Activated CD4-positive, alpha-beta T cell treated with anti-CD3 and anti-CD28 coated beads, Interleukin-2, amount 10 ng/mL, durations not matched to agents 7 days and 5 days (primary cell): ENCODE results near the gene COL19A1. TPM values are rescaled to one million over a fixed set of nuclear protein-coding genes. Genes with fewer than 3 reads are reported as not detected.

ENCODE experiments used
- CTCF ChIA-PET: fragments of 350-600 bp; sonication (Branson Sonifier 250); formaldehyde crosslinking; loops from one replicate; lab custom pipeline; 2021; ENCODE audit warnings: antibody characterized with exemption; lab: Charles Lee
- POLR2A ChIA-PET: fragments of 350-600 bp; sonication (Branson Sonifier 250); formaldehyde crosslinking; loops from one replicate; lab custom pipeline; 2021; ENCODE audit warnings: antibody characterized with exemption; lab: Charles Lee
- DNase-seq: peaks from one replicate; pipeline ENCODE4 v3.0.0-alpha.2; 2020
- H3K27ac Mint-ChIP-seq: one replicate; pipeline ENCODE4 v1.8.0; 2021; ENCODE audit warnings: mild to moderate bottlenecking, moderate library complexity, mixed read lengths
- H3K27me3 Mint-ChIP-seq: one replicate; pipeline ENCODE4 v1.8.0; 2021; ENCODE audit warnings: mixed read lengths
- H3K36me3 Mint-ChIP-seq: one replicate; pipeline ENCODE4 v1.8.0; 2021; ENCODE audit warnings: low read depth, mixed read lengths
- H3K4me1 Mint-ChIP-seq: one replicate; pipeline ENCODE4 v1.8.0; 2021; ENCODE audit warnings: mixed read lengths
- H3K4me3 Mint-ChIP-seq: one replicate; pipeline ENCODE4 v1.8.0; 2021; ENCODE audit warnings: mild to moderate bottlenecking, moderate library complexity, mixed read lengths
- H3K9me3 Mint-ChIP-seq: one replicate; pipeline ENCODE4 v1.8.0; 2021; ENCODE audit warnings: mixed read lengths
- total RNA-seq, 2 experiments: library from RNA; stranded (reverse); gene quantifications; one replicate each; pipeline ENCODE4 v1.2.3, GENCODE V29; 2021

The COL19A1 gene
- total RNA-seq, 2 experiments from 2014 or later = not detected

DNA sequence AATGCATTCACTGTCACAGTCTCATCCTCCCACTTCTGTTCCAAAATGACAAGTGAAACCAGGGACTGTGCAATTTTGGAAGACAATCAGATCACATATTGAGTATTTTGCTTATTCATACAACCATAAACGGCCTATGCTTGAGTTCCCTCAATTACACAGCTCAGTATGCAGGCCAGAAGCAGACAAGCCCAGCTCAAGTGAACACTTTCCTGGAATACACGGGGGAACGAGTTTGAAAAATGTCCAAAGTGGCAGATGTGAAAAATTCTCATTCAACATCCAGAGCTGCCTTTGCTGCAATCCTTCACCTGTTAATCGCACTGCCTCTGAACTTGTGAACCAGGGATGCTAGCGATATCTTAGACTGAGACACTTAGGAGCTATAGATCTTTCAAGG lies 246.4 kb downstream of the COL19A1 start:
- H3K27ac Mint-ChIP-seq = no peak overlapping the region
- no peaks in the 10 kb centered on the region for H3K36me3 Mint-ChIP-seq
- no peaks in the 10 kb centered on the region for H3K9me3 Mint-ChIP-seq
- H3K4me1 Mint-ChIP-seq = no peaks in the 10 kb centered on the region
- CTCF ChIA-PET = no interaction called here
- peaks cover 17% of the 10 kb centered on the region for H3K27me3 Mint-ChIP-seq
- DNase-seq = no peak
- no peak overlapping the region for H3K4me3 Mint-ChIP-seq
- POLR2A ChIA-PET = no interaction called here

DNA sequence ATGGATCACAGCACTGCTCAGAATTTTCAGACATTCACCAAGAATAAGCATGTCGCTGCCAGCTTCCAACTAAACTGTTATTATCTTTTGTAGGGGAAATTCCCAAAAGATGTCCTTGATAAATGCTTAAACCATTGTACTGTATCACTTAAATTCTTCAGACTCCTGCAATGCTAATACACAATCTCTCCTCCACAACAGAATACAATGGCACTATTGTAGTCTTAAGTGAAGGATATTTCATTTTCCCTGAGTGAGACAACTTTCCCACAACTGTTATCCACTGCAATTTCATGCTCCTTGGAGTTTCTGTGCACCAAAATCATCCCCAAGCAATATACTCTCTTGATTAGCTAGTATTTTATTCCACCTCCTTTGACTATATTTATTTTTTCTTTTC lies 246.8 kb downstream of the COL19A1 start:
- H3K4me3 Mint-ChIP-seq = no peak overlapping the region
- ChIA-PET POLR2A (no interaction called here), CTCF (no interaction called here)
- no peaks in the 10 kb centered on the region for H3K9me3 Mint-ChIP-seq
- no peak for DNase-seq
- H3K27me3 Mint-ChIP-seq = peaks cover 20% of the 10 kb centered on the region
- no peaks in the 10 kb centered on the region for H3K36me3 Mint-ChIP-seq
- no peak overlapping the region for H3K27ac Mint-ChIP-seq
- no peaks in the 10 kb centered on the region for H3K4me1 Mint-ChIP-seq

DNA sequence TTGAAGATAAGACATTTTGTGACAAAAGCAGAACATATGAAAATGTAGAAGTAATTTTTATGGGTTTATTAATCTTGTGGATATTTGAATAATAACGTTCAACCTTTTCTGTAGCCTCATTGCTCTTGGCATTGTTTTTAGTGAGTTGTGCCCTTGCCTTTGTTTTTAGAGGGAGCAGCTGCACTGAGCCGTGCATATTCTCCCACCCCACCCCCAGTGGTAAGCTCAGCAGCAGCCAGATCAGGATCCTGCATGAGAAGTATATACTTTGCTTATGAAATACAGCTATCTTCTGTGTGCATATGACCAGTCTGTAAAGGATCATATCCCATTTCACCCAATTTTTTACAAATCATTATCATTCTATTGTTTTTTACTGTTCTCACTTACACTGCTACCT lies 252.3 kb downstream of the COL19A1 start:
- Mint-ChIP-seq H3K4me3 (no peak overlapping the region), H3K9me3 (no peaks in the 10 kb centered on the region), H3K4me1 (no peaks in the 10 kb centered on the region), H3K27ac (no peak overlapping the region), H3K27me3 (peaks cover 16% of the 10 kb centered on the region), H3K36me3 (no peaks in the 10 kb centered on the region)
- no peak for DNase-seq
- CTCF ChIA-PET = no interaction called here
- POLR2A ChIA-PET = no interaction called here

DNA sequence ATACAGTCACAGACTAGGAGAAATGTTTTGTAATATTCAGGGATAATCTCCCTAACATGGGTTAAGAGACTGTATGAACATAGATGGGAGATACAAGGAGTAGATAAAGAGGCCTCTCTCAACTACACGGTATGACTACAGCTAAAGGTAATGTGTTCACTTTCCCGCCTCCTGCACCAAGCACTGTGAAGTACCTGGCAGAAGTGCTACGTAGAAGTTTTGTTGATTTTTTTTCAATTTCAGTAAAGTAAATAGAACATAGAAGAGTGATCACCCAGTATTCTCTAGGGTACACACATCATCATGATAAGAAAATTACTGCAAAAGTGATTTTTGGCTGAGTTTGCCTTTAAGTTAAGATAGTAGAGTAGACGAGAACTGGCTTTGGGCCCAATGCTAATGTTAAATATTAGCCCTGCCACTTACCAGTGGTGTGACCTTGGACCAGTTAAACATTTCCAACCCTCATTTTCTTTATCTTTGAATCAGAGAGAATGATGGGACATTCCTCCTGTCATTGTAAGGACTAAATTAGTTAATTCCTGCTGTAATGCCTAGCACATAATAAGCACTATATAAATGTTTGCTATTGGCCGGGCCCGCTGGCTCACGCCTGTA lies 253.0 kb downstream of the COL19A1 start:
- H3K4me3 Mint-ChIP-seq = no peak overlapping the region
- H3K9me3 Mint-ChIP-seq = no peaks in the 10 kb centered on the region
- no peaks in the 10 kb centered on the region for H3K4me1 Mint-ChIP-seq
- no peaks in the 10 kb centered on the region for H3K36me3 Mint-ChIP-seq
- H3K27ac Mint-ChIP-seq = no peak overlapping the region
- CTCF ChIA-PET = no interaction called here
- POLR2A ChIA-PET = no interaction called here
- H3K27me3 Mint-ChIP-seq = peaks cover 16% of the 10 kb centered on the region
- DNase-seq = no peak

DNA sequence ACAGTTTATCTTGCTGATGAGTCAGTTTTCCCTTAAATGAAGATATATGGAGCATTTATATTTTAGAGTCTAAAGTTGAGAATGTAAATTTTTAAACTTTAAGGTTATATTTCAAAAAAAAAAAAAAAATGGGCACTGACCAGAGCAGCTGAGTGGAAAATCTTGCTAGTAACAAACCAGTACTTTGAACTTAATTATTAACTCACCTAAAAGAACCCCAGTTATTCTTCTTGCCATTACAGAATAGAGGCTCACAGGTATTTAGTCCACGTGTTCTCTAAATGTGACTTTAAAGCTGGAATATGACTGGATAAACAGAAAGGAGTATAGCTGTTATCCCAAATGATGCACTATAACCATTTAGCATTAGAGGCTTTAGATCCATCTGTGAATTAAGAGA lies 258.1 kb downstream of the COL19A1 start:
- Mint-ChIP-seq H3K4me3 (no peak overlapping the region), H3K27me3 (no peaks in the 10 kb centered on the region), H3K9me3 (no peaks in the 10 kb centered on the region), H3K36me3 (no peaks in the 10 kb centered on the region), H3K27ac (no peak overlapping the region), H3K4me1 (no peaks in the 10 kb centered on the region)
- ChIA-PET POLR2A (no interaction called here), CTCF (no interaction called here)
- no peak for DNase-seq

DNA sequence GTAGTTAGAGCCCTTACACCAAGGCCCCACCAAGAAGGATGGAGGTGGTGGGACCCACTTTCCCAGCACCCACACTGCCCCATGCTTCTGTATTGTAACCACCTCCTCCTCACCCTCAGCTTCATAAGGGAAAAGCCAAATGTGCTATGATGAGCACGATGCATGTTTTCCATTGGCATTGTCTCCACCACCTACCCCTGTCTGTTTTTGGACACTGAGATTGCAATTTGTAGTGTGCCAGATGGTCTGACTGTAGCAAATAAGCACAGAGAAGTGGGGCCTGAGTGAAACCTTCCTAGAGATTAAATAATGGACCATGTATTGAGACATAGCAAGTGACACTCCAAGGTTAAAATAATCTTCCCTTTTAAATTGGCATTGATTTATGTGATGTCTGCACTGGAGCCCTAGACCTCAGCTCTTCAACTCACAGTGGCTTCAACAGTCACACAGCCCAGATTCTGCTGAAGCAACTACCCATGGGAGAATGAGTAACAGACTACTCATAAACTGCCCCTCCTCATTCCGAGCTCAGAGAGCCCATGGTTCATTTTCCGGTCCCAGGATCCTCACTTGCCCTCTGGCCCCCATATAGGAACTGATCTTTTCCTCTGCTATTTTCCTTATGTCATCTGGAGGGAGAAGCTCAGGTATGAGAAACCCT lies 258.7 kb downstream of the COL19A1 start:
- no peaks in the 10 kb centered on the region for H3K27me3 Mint-ChIP-seq
- no peaks in the 10 kb centered on the region for H3K9me3 Mint-ChIP-seq
- no peaks in the 10 kb centered on the region for H3K4me1 Mint-ChIP-seq
- H3K27ac Mint-ChIP-seq = no peak overlapping the region
- ChIA-PET POLR2A (no interaction called here), CTCF (no interaction called here)
- no peak for DNase-seq
- no peaks in the 10 kb centered on the region for H3K36me3 Mint-ChIP-seq
- H3K4me3 Mint-ChIP-seq = no peak overlapping the region

DNA sequence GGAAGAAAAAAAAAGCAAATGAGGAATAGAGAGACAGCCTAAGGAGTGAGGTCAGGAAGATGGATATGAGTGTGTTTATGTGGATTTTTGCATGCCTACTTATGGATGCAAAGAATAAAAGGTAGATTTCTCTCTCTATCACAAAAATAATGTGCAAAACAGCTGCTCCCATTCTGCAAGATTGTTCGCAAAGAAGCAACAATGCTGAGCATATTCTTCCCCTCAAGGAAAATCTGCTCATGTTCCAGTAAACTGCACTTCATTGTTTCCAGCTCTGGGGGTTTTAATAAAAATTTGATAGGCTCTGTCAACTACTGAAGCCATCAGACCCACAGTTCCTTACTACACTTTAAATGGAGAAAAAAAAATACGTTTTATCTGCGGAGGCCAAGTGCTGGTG lies 259.2 kb downstream of the COL19A1 start:
- Mint-ChIP-seq H3K36me3 (no peaks in the 10 kb centered on the region), H3K4me1 (no peaks in the 10 kb centered on the region), H3K27me3 (peaks cover 1% of the 10 kb centered on the region), H3K27ac (no peak overlapping the region), H3K4me3 (no peak overlapping the region), H3K9me3 (no peaks in the 10 kb centered on the region)
- CTCF ChIA-PET = no interaction called here
- DNase-seq = no peak
- POLR2A ChIA-PET = no interaction called here

DNA sequence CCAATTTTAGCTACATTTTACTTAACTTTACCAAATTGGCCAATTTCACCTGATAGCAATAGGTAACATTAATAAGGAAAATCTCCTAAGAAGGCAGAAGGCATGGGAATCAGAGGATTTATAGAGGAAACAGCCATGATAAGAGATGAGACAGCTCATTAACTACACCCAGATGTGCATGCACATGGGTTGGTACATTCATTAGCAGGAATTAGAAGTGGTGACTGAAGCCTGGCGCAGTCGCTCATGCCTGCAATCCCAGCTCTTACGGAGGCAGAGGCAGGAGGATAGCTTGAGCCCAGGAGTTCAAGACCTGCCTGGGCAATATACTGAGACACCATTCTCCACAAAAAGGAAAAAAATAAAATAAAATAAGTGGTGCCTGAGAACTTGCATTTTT lies 263.0 kb downstream of the COL19A1 start:
- no peak for DNase-seq
- ChIA-PET CTCF (no interaction called here), POLR2A (no interaction called here)
- H3K27ac Mint-ChIP-seq = no peak overlapping the region
- no peaks in the 10 kb centered on the region for H3K9me3 Mint-ChIP-seq
- no peaks in the 10 kb centered on the region for H3K36me3 Mint-ChIP-seq
- no peak overlapping the region for H3K4me3 Mint-ChIP-seq
- no peaks in the 10 kb centered on the region for H3K4me1 Mint-ChIP-seq
- H3K27me3 Mint-ChIP-seq = peaks cover 1% of the 10 kb centered on the region

DNA sequence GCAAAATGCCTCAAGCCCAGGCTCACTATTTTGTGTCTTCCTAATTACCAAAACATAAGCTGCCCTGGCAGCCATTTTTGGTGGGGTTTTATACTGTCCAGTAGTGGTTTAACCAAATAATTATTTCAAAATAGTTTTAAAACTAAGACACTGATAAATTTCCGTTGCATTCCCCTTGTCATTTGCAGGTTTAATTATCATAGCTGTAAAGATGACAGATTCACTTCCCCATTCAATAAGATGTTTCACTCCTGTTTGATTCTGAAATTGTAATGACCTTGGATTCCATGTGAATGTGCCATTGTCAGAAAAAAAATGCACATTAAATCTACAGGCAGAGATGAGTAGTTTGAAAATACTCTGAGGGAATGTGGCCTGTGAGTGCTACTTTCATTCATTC lies 264.5 kb downstream of the COL19A1 start:
- H3K4me1 Mint-ChIP-seq = no peaks in the 10 kb centered on the region
- no peak overlapping the region for H3K4me3 Mint-ChIP-seq
- H3K36me3 Mint-ChIP-seq = no peaks in the 10 kb centered on the region
- DNase-seq = no peak
- peaks cover 1% of the 10 kb centered on the region for H3K27me3 Mint-ChIP-seq
- H3K9me3 Mint-ChIP-seq = no peaks in the 10 kb centered on the region
- ChIA-PET CTCF (no interaction called here), POLR2A (no interaction called here)
- H3K27ac Mint-ChIP-seq = no peak overlapping the region

DNA sequence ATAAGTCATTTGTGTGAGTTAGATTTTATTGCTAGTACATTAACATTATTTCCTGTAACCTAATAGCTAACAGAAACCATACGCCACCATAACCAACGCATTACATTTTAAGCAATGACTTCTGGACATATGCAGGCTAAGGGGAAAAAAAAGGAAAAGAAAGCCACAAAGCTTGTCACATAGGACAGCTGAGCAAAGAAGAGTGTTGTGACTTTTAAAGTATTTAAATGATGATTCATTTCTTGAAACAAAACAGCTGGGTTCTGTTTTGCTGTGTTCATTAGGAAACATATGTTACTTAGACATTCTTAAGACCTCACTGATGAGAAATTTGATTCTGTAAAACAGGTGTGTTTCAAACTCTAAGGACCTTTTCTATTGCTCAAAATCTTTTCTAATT lies 265.2 kb downstream of the COL19A1 start:
- CTCF ChIA-PET = interaction anchor here (0.6 kb wide), 1 partner anchor 771 kb away, joined by 4 read pairs; no protein-coding TSS in a partner anchor
- H3K27me3 Mint-ChIP-seq = peaks cover 1% of the 10 kb centered on the region
- no peak overlapping the region for H3K27ac Mint-ChIP-seq
- H3K4me1 Mint-ChIP-seq = no peaks in the 10 kb centered on the region
- POLR2A ChIA-PET = no interaction called here
- H3K9me3 Mint-ChIP-seq = no peaks in the 10 kb centered on the region
- H3K4me3 Mint-ChIP-seq = no peak overlapping the region
- no peaks in the 10 kb centered on the region for H3K36me3 Mint-ChIP-seq
- no peak for DNase-seq

DNA sequence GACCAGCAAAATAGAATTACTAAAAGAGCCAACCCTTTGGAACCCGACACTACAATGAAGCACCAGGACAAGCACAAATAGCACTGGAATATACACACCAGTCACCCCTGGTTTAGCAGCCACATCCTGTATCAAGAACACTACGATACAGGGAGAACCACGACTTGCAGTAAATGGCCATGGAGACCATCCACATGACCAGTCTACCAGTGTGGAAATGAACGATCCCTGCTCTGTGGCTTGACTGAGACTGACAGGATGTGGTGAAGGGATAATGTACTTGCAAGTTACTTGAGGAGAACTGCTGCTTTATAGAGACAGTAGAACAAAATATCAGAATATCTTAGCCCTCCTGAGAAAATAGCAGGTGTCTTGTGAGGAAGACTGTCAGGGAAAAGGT lies 266.9 kb downstream of the COL19A1 start:
- no peaks in the 10 kb centered on the region for H3K9me3 Mint-ChIP-seq
- no peak overlapping the region for H3K27ac Mint-ChIP-seq
- peaks cover 5% of the 10 kb centered on the region for H3K27me3 Mint-ChIP-seq
- no peak overlapping the region for H3K4me3 Mint-ChIP-seq
- H3K4me1 Mint-ChIP-seq = no peaks in the 10 kb centered on the region
- no peak for DNase-seq
- ChIA-PET CTCF (no interaction called here), POLR2A (no interaction called here)
- no peaks in the 10 kb centered on the region for H3K36me3 Mint-ChIP-seq

DNA sequence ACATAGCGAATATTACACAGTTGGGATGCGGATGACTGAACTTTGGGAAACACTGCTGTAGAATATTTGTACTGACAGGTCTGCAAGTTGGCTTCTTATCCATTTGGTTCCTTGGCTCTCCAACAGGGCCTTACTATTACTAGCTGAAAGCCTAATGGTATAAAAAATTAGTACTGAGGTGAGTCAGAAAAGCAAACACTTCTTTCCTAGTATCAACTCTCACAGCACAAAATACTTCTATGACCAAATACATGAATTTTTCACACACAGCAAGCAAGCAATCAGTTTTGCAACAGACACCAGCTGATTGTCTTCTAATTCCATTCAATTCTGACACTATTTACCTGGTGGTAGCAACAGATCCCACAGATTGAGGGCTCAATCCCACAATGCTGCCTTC lies 268.2 kb downstream of the COL19A1 start:
- ChIA-PET POLR2A (no interaction called here), CTCF (no interaction called here)
- Mint-ChIP-seq H3K27ac (no peak overlapping the region), H3K9me3 (no peaks in the 10 kb centered on the region), H3K4me1 (no peaks in the 10 kb centered on the region), H3K36me3 (no peaks in the 10 kb centered on the region), H3K27me3 (peaks cover 9% of the 10 kb centered on the region), H3K4me3 (no peak overlapping the region)
- DNase-seq = no peak

DNA sequence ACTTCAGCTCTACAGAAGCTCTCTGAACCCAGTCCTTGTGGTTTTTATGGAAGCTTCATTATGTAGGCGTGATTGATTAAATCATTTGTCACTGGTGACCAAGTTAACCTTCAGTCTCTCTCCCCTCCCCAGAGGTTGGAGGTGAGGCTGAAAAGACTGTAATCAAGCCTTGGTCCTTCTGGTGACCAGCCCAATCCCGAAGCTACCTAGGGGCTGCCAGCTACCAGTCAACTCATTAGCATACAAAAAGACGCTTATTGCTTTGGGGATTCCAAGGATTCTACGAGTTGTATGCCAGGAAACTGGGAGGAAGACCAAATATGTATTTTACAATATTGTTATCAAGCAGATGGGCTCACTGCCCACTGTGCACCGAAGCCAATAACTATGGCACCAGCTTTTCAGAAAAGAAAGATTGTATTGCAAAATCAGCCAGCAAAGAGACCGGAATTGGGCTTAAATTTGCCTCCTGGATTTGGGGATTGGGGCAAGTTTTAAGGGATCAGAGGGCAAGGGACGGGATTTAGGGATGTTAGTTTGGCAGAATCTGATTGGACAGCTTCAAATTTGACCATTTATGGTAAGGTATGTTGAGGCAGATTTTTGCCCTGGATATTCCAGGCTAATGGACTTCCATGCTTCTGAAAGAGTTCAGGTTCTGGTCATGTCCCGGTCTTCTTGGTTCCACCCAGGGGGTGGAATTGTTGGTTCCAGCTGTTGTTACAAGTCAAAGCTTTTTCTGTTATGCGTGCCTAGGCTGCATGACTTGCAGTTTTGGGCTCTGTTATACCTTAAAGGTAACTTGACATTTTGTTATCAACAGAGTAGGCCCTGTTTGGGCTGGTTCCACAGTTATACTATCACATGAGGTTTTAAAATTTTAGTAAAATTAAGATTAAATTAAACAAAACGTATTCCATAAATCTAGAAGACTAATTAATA lies 269.1 kb downstream of the COL19A1 start:
- POLR2A ChIA-PET = no interaction called here
- no peaks in the 10 kb centered on the region for H3K9me3 Mint-ChIP-seq
- H3K27ac Mint-ChIP-seq = no peak overlapping the region
- H3K36me3 Mint-ChIP-seq = no peaks in the 10 kb centered on the region
- no peak overlapping the region for H3K4me3 Mint-ChIP-seq
- no peak for DNase-seq
- H3K27me3 Mint-ChIP-seq = peaks cover 8% of the 10 kb centered on the region
- CTCF ChIA-PET = no interaction called here
- H3K4me1 Mint-ChIP-seq = no peaks in the 10 kb centered on the region
